Subcutaneous abdominal adipose tissue (tissue), 5 donors: Measurements from ENCODE around the gene APBB2.

ENCODE experiments used
- H3K27ac ChIP-seq: one replicate; pipeline ENCODE4 v1.7.0; 2013; ENCODE audit warnings: low read depth, mild to moderate bottlenecking, inconsistent platforms, low read length, moderate library complexity
- H3K27me3 ChIP-seq, 5 donors: one replicate each; pipeline ENCODE4 v1.7.0; 2013; ENCODE audit warnings: low read length in 5 of 5, inconsistent platforms in 1 of 5; ENCODE audit not compliant: control insufficient read depth in 5 of 5, insufficient read depth in 4 of 5
- H3K36me3 ChIP-seq, 5 donors: one replicate each; pipeline ENCODE4 v1.7.0; 2013; ENCODE audit warnings: low read length in 5 of 5; ENCODE audit not compliant: control insufficient read depth in 5 of 5, insufficient read depth in 5 of 5
- H3K4me1 ChIP-seq, 5 donors: one replicate each; pipeline ENCODE4 v1.7.0; 2013; ENCODE audit warnings: low read length in 5 of 5, mild to moderate bottlenecking in 3 of 5, moderate library complexity in 1 of 5; ENCODE audit not compliant: control insufficient read depth in 5 of 5, insufficient read depth in 5 of 5
- H3K4me3 ChIP-seq, 5 donors: one replicate each; pipeline ENCODE4 v1.7.0; 2013; ENCODE audit warnings: low read length in 5 of 5, low read depth in 1 of 5
- H3K9ac ChIP-seq, 5 donors: one replicate each; pipeline ENCODE4 v1.7.0; 2013; ENCODE audit warnings: low read length in 5 of 5, mild to moderate bottlenecking in 4 of 5, moderate library complexity in 3 of 5
- H3K9me3 ChIP-seq, 5 donors: one replicate each; pipeline ENCODE4 v1.7.0; 2013; ENCODE audit warnings: low read length in 5 of 5; ENCODE audit not compliant: control insufficient read depth in 5 of 5
- donor health status: healthy.
- donor health status: healthy.
- donor health status: healthy.
- donor health status: healthy.
- donor health status: healthy.

The APBB2 gene

GRCh38 chr4:41179498-41180195, 34.7 kb downstream of the APBB2 start:
- H3K27ac ChIP-seq, result peak overlapping the region; percentile 90

GRCh38 chr4:41178372-41179370, 35.7 kb downstream of the APBB2 start:
- Histone ChIP-seq H3K36me3 (no peaks in the 10 kb centered on the region), H3K4me3 (no peak overlapping the region), H3K27ac (peak overlapping the region; percentile 90), H3K4me1 (peaks cover 4 to 44% (median 39%) of the 10 kb centered on the region in 5 donors), H3K9me3 (no peaks in the 10 kb centered on the region), H3K9ac (peak overlapping the region in 1 of 5 donors; percentile 6), H3K27me3 (no peaks in the 10 kb centered on the region)

More at GRCh38 chr4:41179498-41180195, 34.7 kb downstream of the APBB2 start:
- H3K9ac ChIP-seq, result no peak overlapping the region
- no peak overlapping the region for H3K4me3 ChIP-seq
- no peaks in the 10 kb centered on the region for H3K27me3 ChIP-seq
- H3K9me3 ChIP-seq, result no peaks in the 10 kb centered on the region
- no peaks in the 10 kb centered on the region for H3K36me3 ChIP-seq
- H3K4me1 ChIP-seq, result peaks cover 4 to 44% (median 39%) of the 10 kb centered on the region in 5 donors

- peaks cover 4 to 47% (median 39%) of the 10 kb centered on the region in 5 donors for H3K4me1 ChIP-seq
- peak overlapping the region in 1 of 5 donors; percentile 11 for H3K9ac ChIP-seq
- H3K27ac ChIP-seq, result peak overlapping the region; percentile 90
- no peaks in the 10 kb centered on the region for H3K36me3 ChIP-seq
- H3K4me3 ChIP-seq, result no peak overlapping the region
- H3K9me3 ChIP-seq, result no peaks in the 10 kb centered on the region
- no peaks in the 10 kb centered on the region for H3K27me3 ChIP-seq
Measured at GRCh38 chr4:41177016-41177415, 37.3 kb downstream of the APBB2 start.

GRCh38 chr4:41176340-41176739, 38.0 kb downstream of the APBB2 start:
- Histone ChIP-seq H3K27ac (peak overlapping the region; percentile 90), H3K36me3 (no peaks in the 10 kb centered on the region), H3K9ac (peak overlapping the region in 4 of 5 donors; percentile 10 to 72 (median 45)), H3K9me3 (no peaks in the 10 kb centered on the region), H3K4me1 (peaks cover 4 to 47% (median 39%) of the 10 kb centered on the region in 5 donors), H3K4me3 (no peak overlapping the region), H3K27me3 (no peaks in the 10 kb centered on the region)

GRCh38 chr4:41175794-41176193, 38.5 kb downstream of the APBB2 start:
- H3K27ac ChIP-seq, result peak overlapping the region; percentile 90
- H3K9ac ChIP-seq, result peak overlapping the region in 4 of 5 donors; percentile 10 to 72 (median 45)
- no peaks in the 10 kb centered on the region for H3K36me3 ChIP-seq
- H3K9me3 ChIP-seq, result no peaks in the 10 kb centered on the region
- no peak overlapping the region for H3K4me3 ChIP-seq
- no peaks in the 10 kb centered on the region for H3K27me3 ChIP-seq
- peaks cover 4 to 47% (median 39%) of the 10 kb centered on the region in 5 donors for H3K4me1 ChIP-seq

GRCh38 chr4:41174444-41174843, 39.9 kb downstream of the APBB2 start:
- H3K4me3 ChIP-seq, result no peak overlapping the region
- no peaks in the 10 kb centered on the region for H3K36me3 ChIP-seq
- no peaks in the 10 kb centered on the region for H3K27me3 ChIP-seq
- H3K9me3 ChIP-seq, result no peaks in the 10 kb centered on the region
- H3K27ac ChIP-seq, result peak overlapping the region; percentile 90
- H3K9ac ChIP-seq, result no peak overlapping the region
- peaks cover 2 to 42% (median 37%) of the 10 kb centered on the region in 5 donors for H3K4me1 ChIP-seq

GRCh38 chr4:41172786-41173185, 41.6 kb downstream of the APBB2 start:
- no peak overlapping the region for H3K9ac ChIP-seq

GRCh38 chr4:41169256-41169800, 45.0 kb downstream of the APBB2 start:
- Histone ChIP-seq H3K27ac (no peak overlapping the region), H3K36me3 (peaks cover 0 to 6% (median 3%) of the 10 kb centered on the region in 5 donors), H3K9me3 (no peaks in the 10 kb centered on the region), H3K4me1 (peaks cover 0 to 5% (median 0%) of the 10 kb centered on the region in 5 donors), H3K27me3 (no peaks in the 10 kb centered on the region), H3K4me3 (no peak overlapping the region), H3K9ac (no peak overlapping the region)

More at GRCh38 chr4:41172786-41173185, 41.6 kb downstream of the APBB2 start:
- Histone ChIP-seq H3K4me3 (no peak overlapping the region), H3K27ac (peak overlapping the region; percentile 39), H3K4me1 (peaks cover 0 to 25% (median 25%) of the 10 kb centered on the region in 5 donors), H3K9me3 (no peaks in the 10 kb centered on the region), H3K36me3 (peaks cover 0 to under 1% (median 0%) of the 10 kb centered on the region in 5 donors), H3K27me3 (no peaks in the 10 kb centered on the region)

- H3K9ac ChIP-seq, result no peak overlapping the region
- H3K4me1 ChIP-seq, result peaks cover 0 to 5% (median 0%) of the 10 kb centered on the region in 5 donors
Measured at GRCh38 chr4:41167191-41167590, 47.2 kb downstream of the APBB2 start.

More at GRCh38 chr4:41167191-41167590, 47.2 kb downstream of the APBB2 start:
- H3K4me3 ChIP-seq, result no peak overlapping the region
- H3K27ac ChIP-seq, result no peak overlapping the region
- no peaks in the 10 kb centered on the region for H3K9me3 ChIP-seq
- peaks cover 0 to 6% (median 3%) of the 10 kb centered on the region in 5 donors for H3K36me3 ChIP-seq
- no peaks in the 10 kb centered on the region for H3K27me3 ChIP-seq
